Mucosa of rectum (tissue), 2 donors: ENCODE measurements around the gene BACH2.

ENCODE experiments used
- H3K27ac ChIP-seq, 2 donors: one replicate each; pipeline ENCODE4 v1.7.0; 2013; ENCODE audit warnings: inconsistent platforms in 2 of 2, low read depth in 2 of 2, low read length in 2 of 2
- H3K27me3 ChIP-seq, 2 donors: one replicate each; pipeline ENCODE4 v1.7.0; 2013; ENCODE audit warnings: low read length in 2 of 2; ENCODE audit not compliant: control insufficient read depth in 2 of 2, insufficient read depth in 2 of 2
- H3K36me3 ChIP-seq, 2 donors: one replicate each; pipeline ENCODE4 v1.7.0; 2013; ENCODE audit warnings: low read length in 2 of 2; ENCODE audit not compliant: control insufficient read depth in 2 of 2, insufficient read depth in 2 of 2
- H3K4me1 ChIP-seq, 2 donors: one replicate each; pipeline ENCODE4 v1.7.0; 2013; ENCODE audit warnings: low read length in 2 of 2, mild to moderate bottlenecking in 1 of 2; ENCODE audit not compliant: control insufficient read depth in 2 of 2, insufficient read depth in 2 of 2
- H3K4me3 ChIP-seq, 2 donors: one replicate each; pipeline ENCODE4 v1.7.0; 2013; ENCODE audit warnings: low read length in 2 of 2
- H3K9ac ChIP-seq, 2 donors: one replicate each; pipeline ENCODE4 v1.7.0; 2013; ENCODE audit warnings: low read length in 2 of 2, low read depth in 1 of 2, mild to moderate bottlenecking in 1 of 2
- H3K9me3 ChIP-seq, 2 donors: one replicate each; pipeline ENCODE4 v1.7.0; 2013; ENCODE audit warnings: low read length in 2 of 2; ENCODE audit not compliant: control insufficient read depth in 2 of 2
- donor health status: healthy.
- donor health status: Normal muscosa, but diverticular disease.

Gene BACH2

DNA sequence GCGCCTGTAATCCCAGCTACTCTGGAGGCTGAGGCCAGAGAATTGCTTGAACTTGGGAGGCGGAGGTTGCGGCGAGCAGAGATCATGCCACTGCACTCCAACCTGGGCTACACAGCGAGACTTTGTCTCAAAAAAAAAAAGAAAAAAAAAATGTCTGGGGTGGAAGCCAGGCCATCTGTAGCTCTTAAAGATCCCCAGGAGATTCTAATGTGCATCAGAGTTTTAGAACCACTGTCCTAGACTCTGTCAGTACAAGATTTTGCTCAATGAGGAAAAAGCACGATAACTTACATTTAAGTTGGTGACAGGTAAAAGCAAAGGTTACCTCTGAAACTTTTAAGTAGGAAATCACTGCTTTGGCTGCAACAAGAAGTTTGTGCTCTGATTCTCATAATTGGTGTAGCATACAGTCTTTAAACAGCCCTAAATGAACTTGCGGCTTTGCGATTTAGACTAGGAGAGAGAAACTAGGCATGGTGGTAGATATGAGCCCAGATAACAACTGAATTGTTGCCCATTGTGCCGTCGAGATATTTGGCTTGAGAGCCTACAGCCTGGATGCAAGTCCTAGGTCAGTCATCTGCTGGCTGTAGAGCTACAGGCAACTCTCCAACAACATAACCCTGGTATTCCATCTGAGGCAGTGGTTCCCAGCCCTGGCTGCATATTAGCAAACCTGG lies 67.2 kb downstream of the BACH2 start:
- H3K9ac ChIP-seq: no peak overlapping the region
- H3K27ac ChIP-seq: no peak overlapping the region
- no peak overlapping the region for H3K4me3 ChIP-seq
- no peaks in the 10 kb centered on the region for H3K36me3 ChIP-seq
- H3K9me3 ChIP-seq: no peaks in the 10 kb centered on the region
- H3K27me3 ChIP-seq: no peaks in the 10 kb centered on the region
- H3K4me1 ChIP-seq: peaks cover 0 to 2% of the 10 kb centered on the region in 2 donors

GRCh38 chr6:90227673-90228072 lies 69.0 kb downstream of the BACH2 start:
- H3K4me1 ChIP-seq: peaks cover 0 to 2% of the 10 kb centered on the region in 2 donors
- H3K4me3 ChIP-seq: no peak overlapping the region
- H3K27me3 ChIP-seq: no peaks in the 10 kb centered on the region
- no peak overlapping the region for H3K9ac ChIP-seq
- H3K36me3 ChIP-seq: no peaks in the 10 kb centered on the region
- H3K27ac ChIP-seq: no peak overlapping the region
- no peaks in the 10 kb centered on the region for H3K9me3 ChIP-seq

GRCh38 chr6:90227213-90227612 lies 69.4 kb downstream of the BACH2 start:
- H3K27ac ChIP-seq: no peak overlapping the region

GRCh38 chr6:90226257-90226656 lies 70.4 kb downstream of the BACH2 start:
- no peaks in the 10 kb centered on the region for H3K9me3 ChIP-seq
- no peak overlapping the region for H3K9ac ChIP-seq
- peaks cover 0 to 2% of the 10 kb centered on the region in 2 donors for H3K4me1 ChIP-seq
- no peak overlapping the region for H3K4me3 ChIP-seq
- no peaks in the 10 kb centered on the region for H3K36me3 ChIP-seq
- H3K27me3 ChIP-seq: no peaks in the 10 kb centered on the region
- no peak overlapping the region for H3K27ac ChIP-seq

More at GRCh38 chr6:90227213-90227612, 69.4 kb downstream of the BACH2 start:
- Histone ChIP-seq H3K9ac (no peak overlapping the region), H3K9me3 (no peaks in the 10 kb centered on the region), H3K36me3 (no peaks in the 10 kb centered on the region), H3K4me3 (no peak overlapping the region), H3K4me1 (peaks cover 0 to 2% of the 10 kb centered on the region in 2 donors), H3K27me3 (no peaks in the 10 kb centered on the region)

- H3K27ac ChIP-seq: no peak overlapping the region
- H3K9ac ChIP-seq: no peak overlapping the region
- peaks cover 0 to 2% of the 10 kb centered on the region in 2 donors for H3K4me1 ChIP-seq
- H3K4me3 ChIP-seq: no peak overlapping the region
- no peaks in the 10 kb centered on the region for H3K9me3 ChIP-seq
- no peaks in the 10 kb centered on the region for H3K27me3 ChIP-seq
- no peaks in the 10 kb centered on the region for H3K36me3 ChIP-seq
These were observed 72.4 kb downstream of the BACH2 start for GRCh38 chr6:90224196-90224595.

GRCh38 chr6:90222724-90223198 lies 73.9 kb downstream of the BACH2 start:
- Histone ChIP-seq H3K27ac (no peak overlapping the region), H3K4me1 (peaks cover 9 to 14% of the 10 kb centered on the region in 2 donors), H3K36me3 (no peaks in the 10 kb centered on the region)

GRCh38 chr6:90222008-90222407 lies 74.6 kb downstream of the BACH2 start:
- H3K9me3 ChIP-seq: no peaks in the 10 kb centered on the region
- no peaks in the 10 kb centered on the region for H3K36me3 ChIP-seq
- no peak overlapping the region for H3K4me3 ChIP-seq
- H3K4me1 ChIP-seq: peaks cover 10 to 16% of the 10 kb centered on the region in 2 donors
- H3K27me3 ChIP-seq: no peaks in the 10 kb centered on the region
- no peak overlapping the region for H3K27ac ChIP-seq
- H3K9ac ChIP-seq: no peak overlapping the region

More at GRCh38 chr6:90222724-90223198, 73.9 kb downstream of the BACH2 start:
- H3K9ac ChIP-seq: no peak overlapping the region
- no peak overlapping the region for H3K4me3 ChIP-seq
- no peaks in the 10 kb centered on the region for H3K27me3 ChIP-seq
- no peaks in the 10 kb centered on the region for H3K9me3 ChIP-seq

DNA sequence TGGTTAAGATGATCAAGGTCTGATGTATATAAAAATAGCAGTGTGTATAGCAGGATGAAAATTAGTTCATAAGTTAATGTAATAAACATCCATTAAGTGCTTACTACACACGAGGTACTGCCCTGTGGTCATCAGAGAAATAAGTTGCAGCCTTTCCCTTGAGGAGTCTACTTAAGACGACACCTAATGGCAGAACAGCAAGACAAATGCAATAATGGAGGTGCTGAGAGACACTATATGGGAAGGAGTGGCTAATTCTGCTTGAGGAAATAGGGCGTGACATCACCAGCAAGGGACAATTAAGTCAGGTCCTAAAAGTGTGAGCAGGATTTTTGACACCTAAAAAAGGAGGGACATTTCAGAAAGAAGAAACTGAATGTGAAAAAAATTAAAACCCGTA lies 75.2 kb downstream of the BACH2 start:
- Histone ChIP-seq H3K36me3 (no peaks in the 10 kb centered on the region), H3K4me3 (no peak overlapping the region), H3K9ac (no peak overlapping the region), H3K27me3 (no peaks in the 10 kb centered on the region), H3K9me3 (no peaks in the 10 kb centered on the region), H3K27ac (no peak overlapping the region), H3K4me1 (peaks cover 10 to 16% of the 10 kb centered on the region in 2 donors)

DNA sequence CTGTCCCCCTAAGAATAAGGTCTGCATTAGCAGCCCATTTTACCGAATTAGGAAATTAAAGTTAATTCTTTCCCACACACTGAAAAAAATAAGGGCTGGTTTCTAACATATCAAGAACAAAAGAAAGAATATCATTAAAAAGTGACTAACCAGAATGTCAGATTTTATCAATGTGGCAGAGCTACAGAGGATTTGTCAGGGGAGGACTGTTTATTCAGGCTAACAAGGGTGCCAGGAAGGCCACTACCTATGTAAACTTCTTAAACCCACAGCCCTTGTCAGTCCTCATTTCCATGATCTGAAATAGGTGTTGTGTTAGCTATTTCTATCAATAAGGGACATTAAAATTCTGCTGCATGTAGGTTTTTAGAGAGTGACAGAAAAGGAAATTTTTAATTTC lies 76.4 kb downstream of the BACH2 start:
- Histone ChIP-seq H3K36me3 (no peaks in the 10 kb centered on the region), H3K27ac (no peak overlapping the region), H3K9ac (no peak overlapping the region), H3K9me3 (no peaks in the 10 kb centered on the region), H3K27me3 (no peaks in the 10 kb centered on the region), H3K4me3 (no peak overlapping the region), H3K4me1 (peaks cover 13 to 16% of the 10 kb centered on the region in 2 donors)

DNA sequence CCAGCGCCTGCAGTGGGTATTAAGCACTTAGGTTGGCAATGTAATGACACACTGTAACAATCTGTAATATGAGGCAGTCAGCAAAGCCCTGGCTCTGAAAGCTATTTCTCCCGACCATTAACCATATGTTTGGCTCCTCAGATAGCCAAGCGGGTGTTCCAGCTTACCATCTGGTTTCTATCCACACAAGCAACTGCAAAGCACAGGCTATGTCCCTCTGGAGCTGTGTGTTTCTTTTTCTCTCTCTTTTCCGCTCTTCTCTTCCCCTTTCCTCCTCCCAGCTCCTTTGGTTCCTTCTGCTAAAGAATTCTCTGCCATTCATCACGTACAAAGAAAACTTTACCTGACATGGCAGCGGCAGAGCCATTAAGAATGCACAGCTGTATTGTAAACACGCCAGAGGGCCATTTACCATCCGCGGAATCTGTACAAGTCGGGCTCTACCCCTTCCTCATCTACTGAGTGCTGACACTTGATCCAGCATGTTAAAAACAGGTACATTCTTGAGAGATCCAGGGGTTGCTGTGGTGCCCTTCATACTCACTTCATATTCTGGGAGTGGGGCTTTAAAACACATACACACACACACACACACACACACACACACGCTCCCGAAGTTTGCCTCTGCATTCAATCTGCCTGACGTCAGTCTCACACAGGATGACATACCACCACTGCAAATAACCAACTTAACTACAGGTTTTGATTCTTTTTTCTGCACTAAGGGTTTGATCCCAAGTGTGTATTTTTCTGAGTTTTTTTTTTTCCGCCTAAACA lies 77.2 kb downstream of the BACH2 start:
- H3K4me1 ChIP-seq: peaks cover 13 to 16% of the 10 kb centered on the region in 2 donors
- no peaks in the 10 kb centered on the region for H3K9me3 ChIP-seq
- H3K27me3 ChIP-seq: no peaks in the 10 kb centered on the region
- H3K36me3 ChIP-seq: no peaks in the 10 kb centered on the region
- H3K27ac ChIP-seq: peak overlapping the region; percentile 84 to 90
- H3K4me3 ChIP-seq: peak overlapping the region; percentile 14 to 46
- peak overlapping the region in 1 of 2 donors; percentile 24 for H3K9ac ChIP-seq
